ENCODE data around the gene NUMA1. TPM values are rescaled to one million over a fixed set of nuclear protein-coding genes. Genes with fewer than 3 reads are reported as not detected.

The NUMA1 gene
- total and polyA plus RNA-seq, 2 of the 8 experiments (the other 6 are each of a cell fraction or from before 2014, with no cell fraction given), result 101 to 107 TPM

GRCh38 chr11:72091292-72091691, 10.9 kb upstream of the NUMA1 start (continued):
- TF ChIP-seq CBX5 (IDR thresholded peaks at IDR 0.05; ENCODE audit: low read depth, low read length) (no peak), HDAC2 (IDR thresholded peaks at IDR 0.05; ENCODE audit: borderline replicate concordance in 1 of 2, low read depth in 2 of 2, low read length in 2 of 2) (no peak), SUZ12 (IDR thresholded peaks at IDR 0.05; ENCODE audit: low read length) (no peak), YY1 (IDR thresholded peaks at IDR 0.05; ENCODE audit: low read depth, low read length) (no peak), HDAC6 (IDR thresholded peaks at IDR 0.05; ENCODE audit: low read depth, low read length) (no peak), CBX8 (IDR thresholded peaks at IDR 0.05; ENCODE audit: borderline replicate concordance, low read depth, low read length) (no peak), SIN3A (conservative IDR thresholded peaks at IDR 0.05 in 1 of 2, IDR thresholded peaks at IDR 0.05 in 1 of 2; ENCODE audit: low read depth in 1 of 2, low read length in 2 of 2) (0 out of 4 replicates have a peak, but pooled peaks of 1 of the 2 experiments have one; percentile 46)
- TF ChIP-seq, protein P1, sequence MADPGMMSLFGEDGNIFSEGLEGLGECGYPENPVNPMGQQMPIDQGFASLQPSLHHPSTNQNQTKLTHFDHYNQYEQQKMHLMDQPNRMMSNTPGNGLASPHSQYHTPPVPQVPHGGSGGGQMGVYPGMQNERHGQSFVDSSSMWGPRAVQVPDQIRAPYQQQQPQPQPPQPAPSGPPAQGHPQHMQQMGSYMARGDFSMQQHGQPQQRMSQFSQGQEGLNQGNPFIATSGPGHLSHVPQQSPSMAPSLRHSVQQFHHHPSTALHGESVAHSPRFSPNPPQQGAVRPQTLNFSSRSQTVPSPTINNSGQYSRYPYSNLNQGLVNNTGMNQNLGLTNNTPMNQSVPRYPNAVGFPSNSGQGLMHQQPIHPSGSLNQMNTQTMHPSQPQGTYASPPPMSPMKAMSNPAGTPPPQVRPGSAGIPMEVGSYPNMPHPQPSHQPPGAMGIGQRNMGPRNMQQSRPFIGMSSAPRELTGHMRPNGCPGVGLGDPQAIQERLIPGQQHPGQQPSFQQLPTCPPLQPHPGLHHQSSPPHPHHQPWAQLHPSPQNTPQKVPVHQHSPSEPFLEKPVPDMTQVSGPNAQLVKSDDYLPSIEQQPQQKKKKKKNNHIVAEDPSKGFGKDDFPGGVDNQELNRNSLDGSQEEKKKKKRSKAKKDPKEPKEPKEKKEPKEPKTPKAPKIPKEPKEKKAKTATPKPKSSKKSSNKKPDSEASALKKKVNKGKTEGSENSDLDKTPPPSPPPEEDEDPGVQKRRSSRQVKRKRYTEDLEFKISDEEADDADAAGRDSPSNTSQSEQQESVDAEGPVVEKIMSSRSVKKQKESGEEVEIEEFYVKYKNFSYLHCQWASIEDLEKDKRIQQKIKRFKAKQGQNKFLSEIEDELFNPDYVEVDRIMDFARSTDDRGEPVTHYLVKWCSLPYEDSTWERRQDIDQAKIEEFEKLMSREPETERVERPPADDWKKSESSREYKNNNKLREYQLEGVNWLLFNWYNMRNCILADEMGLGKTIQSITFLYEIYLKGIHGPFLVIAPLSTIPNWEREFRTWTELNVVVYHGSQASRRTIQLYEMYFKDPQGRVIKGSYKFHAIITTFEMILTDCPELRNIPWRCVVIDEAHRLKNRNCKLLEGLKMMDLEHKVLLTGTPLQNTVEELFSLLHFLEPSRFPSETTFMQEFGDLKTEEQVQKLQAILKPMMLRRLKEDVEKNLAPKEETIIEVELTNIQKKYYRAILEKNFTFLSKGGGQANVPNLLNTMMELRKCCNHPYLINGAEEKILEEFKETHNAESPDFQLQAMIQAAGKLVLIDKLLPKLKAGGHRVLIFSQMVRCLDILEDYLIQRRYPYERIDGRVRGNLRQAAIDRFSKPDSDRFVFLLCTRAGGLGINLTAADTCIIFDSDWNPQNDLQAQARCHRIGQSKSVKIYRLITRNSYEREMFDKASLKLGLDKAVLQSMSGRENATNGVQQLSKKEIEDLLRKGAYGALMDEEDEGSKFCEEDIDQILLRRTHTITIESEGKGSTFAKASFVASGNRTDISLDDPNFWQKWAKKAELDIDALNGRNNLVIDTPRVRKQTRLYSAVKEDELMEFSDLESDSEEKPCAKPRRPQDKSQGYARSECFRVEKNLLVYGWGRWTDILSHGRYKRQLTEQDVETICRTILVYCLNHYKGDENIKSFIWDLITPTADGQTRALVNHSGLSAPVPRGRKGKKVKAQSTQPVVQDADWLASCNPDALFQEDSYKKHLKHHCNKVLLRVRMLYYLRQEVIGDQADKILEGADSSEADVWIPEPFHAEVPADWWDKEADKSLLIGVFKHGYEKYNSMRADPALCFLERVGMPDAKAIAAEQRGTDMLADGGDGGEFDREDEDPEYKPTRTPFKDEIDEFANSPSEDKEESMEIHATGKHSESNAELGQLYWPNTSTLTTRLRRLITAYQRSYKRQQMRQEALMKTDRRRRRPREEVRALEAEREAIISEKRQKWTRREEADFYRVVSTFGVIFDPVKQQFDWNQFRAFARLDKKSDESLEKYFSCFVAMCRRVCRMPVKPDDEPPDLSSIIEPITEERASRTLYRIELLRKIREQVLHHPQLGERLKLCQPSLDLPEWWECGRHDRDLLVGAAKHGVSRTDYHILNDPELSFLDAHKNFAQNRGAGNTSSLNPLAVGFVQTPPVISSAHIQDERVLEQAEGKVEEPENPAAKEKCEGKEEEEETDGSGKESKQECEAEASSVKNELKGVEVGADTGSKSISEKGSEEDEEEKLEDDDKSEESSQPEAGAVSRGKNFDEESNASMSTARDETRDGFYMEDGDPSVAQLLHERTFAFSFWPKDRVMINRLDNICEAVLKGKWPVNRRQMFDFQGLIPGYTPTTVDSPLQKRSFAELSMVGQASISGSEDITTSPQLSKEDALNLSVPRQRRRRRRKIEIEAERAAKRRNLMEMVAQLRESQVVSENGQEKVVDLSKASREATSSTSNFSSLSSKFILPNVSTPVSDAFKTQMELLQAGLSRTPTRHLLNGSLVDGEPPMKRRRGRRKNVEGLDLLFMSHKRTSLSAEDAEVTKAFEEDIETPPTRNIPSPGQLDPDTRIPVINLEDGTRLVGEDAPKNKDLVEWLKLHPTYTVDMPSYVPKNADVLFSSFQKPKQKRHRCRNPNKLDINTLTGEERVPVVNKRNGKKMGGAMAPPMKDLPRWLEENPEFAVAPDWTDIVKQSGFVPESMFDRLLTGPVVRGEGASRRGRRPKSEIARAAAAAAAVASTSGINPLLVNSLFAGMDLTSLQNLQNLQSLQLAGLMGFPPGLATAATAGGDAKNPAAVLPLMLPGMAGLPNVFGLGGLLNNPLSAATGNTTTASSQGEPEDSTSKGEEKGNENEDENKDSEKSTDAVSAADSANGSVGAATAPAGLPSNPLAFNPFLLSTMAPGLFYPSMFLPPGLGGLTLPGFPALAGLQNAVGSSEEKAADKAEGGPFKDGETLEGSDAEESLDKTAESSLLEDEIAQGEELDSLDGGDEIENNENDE (IDR thresholded peaks at IDR 0.05; ENCODE audit: insufficient replicate concordance, low read length), result no peak
- TF ChIP-seq, protein P2, sequence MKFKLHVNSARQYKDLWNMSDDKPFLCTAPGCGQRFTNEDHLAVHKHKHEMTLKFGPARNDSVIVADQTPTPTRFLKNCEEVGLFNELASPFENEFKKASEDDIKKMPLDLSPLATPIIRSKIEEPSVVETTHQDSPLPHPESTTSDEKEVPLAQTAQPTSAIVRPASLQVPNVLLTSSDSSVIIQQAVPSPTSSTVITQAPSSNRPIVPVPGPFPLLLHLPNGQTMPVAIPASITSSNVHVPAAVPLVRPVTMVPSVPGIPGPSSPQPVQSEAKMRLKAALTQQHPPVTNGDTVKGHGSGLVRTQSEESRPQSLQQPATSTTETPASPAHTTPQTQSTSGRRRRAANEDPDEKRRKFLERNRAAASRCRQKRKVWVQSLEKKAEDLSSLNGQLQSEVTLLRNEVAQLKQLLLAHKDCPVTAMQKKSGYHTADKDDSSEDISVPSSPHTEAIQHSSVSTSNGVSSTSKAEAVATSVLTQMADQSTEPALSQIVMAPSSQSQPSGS (IDR thresholded peaks at IDR 0.05; ENCODE audit: low read length), result peak; percentile 56; the same call in 1 of the 2 replicates
